ENCODE data around the gene MYADML2. TPM values are rescaled to one million over a fixed set of nuclear protein-coding genes. Genes with fewer than 3 reads are reported as not detected.

Gene MYADML2
- total and polyA plus RNA-seq, 12 donors = 0.26 to 8.6 (median 4.9) TPM

DNA sequence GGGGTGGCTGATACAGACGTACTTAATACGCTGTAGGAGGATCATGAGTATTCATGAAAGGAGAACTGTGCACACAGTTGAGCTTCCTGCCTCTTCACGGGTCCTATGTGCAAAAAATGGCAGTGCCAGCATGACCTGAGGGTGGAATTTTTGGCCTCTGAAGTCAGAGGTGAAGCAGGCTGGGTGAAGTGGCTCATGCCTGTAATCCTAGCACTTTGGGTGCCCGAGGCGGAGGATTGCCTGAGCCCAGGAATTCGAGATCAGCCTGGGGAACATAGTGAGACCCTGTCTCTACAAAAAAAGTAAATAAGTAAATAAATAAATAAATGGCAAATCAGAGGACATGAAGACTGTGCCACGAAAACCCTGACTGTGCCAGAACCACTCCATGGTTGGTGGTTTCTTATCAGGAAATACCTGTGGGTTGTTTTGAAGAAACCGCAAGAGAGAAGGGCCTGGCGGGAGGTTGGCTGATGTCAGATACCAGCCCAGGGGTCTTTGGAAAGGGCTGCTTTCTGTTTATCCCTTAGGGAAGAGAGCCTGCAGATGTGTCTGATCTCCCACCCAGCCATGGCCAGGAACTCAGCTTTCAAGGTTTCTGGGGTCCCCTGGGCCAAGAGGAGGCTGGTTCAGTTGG is 33.8 kb upstream of the MYADML2 start:
- 82 to 83% methylated on average over 9 of the region's 9 CpGs for WGBS, 2 donors
- no peaks in the 10 kb centered on the region for H3K27me3 ChIP-seq
- H3K9me3 ChIP-seq = no peaks in the 10 kb centered on the region
- no peak overlapping the region for H3K27ac ChIP-seq
- H3K36me3 ChIP-seq = peaks cover 0 to 60% (median 8%) of the 10 kb centered on the region in 9 donors
- intact Hi-C loops (cut with DNase I) = no loop called here
- no peak for DNase-seq
- H3K4me1 ChIP-seq = peaks cover 4 to 24% (median 16%) of the 10 kb centered on the region in 9 donors
- TF ChIP-seq CTCF (IDR thresholded peaks at IDR 0.05) = no peak
- no peak overlapping the region for H3K4me3 ChIP-seq
- ATAC-seq = no peak

GRCh38 chr17:81980122-81980521 is 33.1 kb upstream of the MYADML2 start:
- H3K4me1 ChIP-seq = peaks cover 4 to 24% (median 16%) of the 10 kb centered on the region in 9 donors
- 91 to 93% methylated on average over 4 of the region's 4 CpGs for WGBS, 2 donors
- H3K36me3 ChIP-seq = peaks cover 0 to 53% (median 2%) of the 10 kb centered on the region in 9 donors
- intact Hi-C loops (cut with DNase I) = no loop called here
- no peaks in the 10 kb centered on the region for H3K27me3 ChIP-seq
- no peak for ATAC-seq
- H3K9me3 ChIP-seq = no peaks in the 10 kb centered on the region
- H3K27ac ChIP-seq = no peak overlapping the region
- H3K4me3 ChIP-seq = no peak overlapping the region
- TF ChIP-seq CTCF (IDR thresholded peaks at IDR 0.05) = no peak
- DNase-seq = no peak

GRCh38 chr17:81978524-81979298 is 31.7 kb upstream of the MYADML2 start:
- intact Hi-C loops (cut with DNase I) = no loop called here
- Histone ChIP-seq H3K36me3 (peaks cover 0 to 40% (median 0%) of the 10 kb centered on the region in 9 donors), H3K27ac (peak overlapping the region in 1 of 10 donors; percentile 94), H3K9me3 (peaks cover 0 to 2% (median 0%) of the 10 kb centered on the region in 11 donors), H3K4me1 (peaks cover 4 to 24% (median 16%) of the 10 kb centered on the region in 9 donors), H3K4me3 (peak overlapping the region in 9 of 10 donors; percentile 74 to 91 (median 82)), H3K27me3 (no peaks in the 10 kb centered on the region)
- WGBS, 2 donors = 92 to 93% methylated on average over 27 of the region's 27 CpGs
- DNase-seq (no peak), ATAC-seq (peak in 1 of 8 donors; percentile 14)
- TF ChIP-seq CTCF (IDR thresholded peaks at IDR 0.05) = no peak

DNA sequence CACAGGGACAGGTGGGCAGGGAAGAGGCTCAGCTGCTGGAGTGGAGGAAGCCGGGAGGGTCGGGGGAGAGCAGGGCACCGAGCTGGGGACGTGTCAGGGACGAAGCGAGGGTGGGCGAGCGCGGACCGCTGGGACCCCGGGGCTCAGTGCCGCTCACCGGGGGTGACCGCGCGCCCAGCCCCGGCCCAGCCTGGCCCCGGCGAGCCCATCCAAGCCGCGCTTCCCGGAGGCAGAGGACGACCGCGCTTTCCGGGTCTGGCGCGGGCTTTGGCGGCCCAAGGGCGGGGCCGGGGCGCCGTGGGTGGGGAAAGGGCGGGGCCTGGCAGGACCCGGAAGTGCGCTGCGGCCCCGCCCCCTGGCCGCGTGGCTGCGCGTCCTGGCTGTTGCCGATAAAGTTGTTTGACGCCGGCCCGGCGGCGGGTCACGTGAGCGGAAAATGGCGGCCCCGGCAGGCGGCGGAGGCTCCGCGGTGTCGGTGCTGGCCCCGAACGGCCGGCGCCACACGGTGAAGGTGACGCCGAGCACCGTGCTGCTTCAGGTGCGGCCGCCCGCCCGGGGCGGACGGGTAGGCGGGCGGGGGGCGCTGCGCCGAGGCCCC is 30.3 kb upstream of the MYADML2 start, which contains the start of gene ASPSCR1:
TSS of gene ASPSCR1 (plus strand) at position 419 of the 598 bp plus-strand sequence. CDS start at position 437, 18 bp downstream.
- WGBS, 2 donors = 0% methylated on average over 59 to 73 of the region's 76 CpGs
- peaks cover 4 to 24% (median 16%) of the 10 kb centered on the region in 9 donors for H3K4me1 ChIP-seq
- H3K36me3 ChIP-seq = peaks cover 0 to 30% (median 0%) of the 10 kb centered on the region in 9 donors
- peak; percentile 95 to 99 (median 98) for ATAC-seq
- H3K4me3 ChIP-seq = peak within 1 kb of the TSS; percentile 74 to 91 (median 84)
- intact Hi-C loops (cut with DNase I) = no loop called here
- H3K9me3 ChIP-seq = peaks cover 0 to 10% (median 0%) of the 10 kb centered on the region in 11 donors
- H3K27ac ChIP-seq = peak within 1 kb of the TSS; percentile 73 to 98 (median 94)
- peaks cover 0 to 3% (median 0%) of the 10 kb centered on the region in 7 donors for H3K27me3 ChIP-seq
- peak in 1 of 9 donors; percentile 6 for TF ChIP-seq CTCF (IDR thresholded peaks at IDR 0.05)
- peak; percentile 90 to 94 for DNase-seq

Data from heart right ventricle (tissue), 16 donors.